H9 (cell line): ENCODE data around the gene SIK2. TPM values are rescaled to one million over a fixed set of nuclear protein-coding genes. Genes with fewer than 3 reads are reported as not detected.

Experiments used
- DNase-seq: peaks from one replicate; pipeline ENCODE4 v3.0.0-alpha.2; 2017
- H2AFZ ChIP-seq: one replicate; pipeline ENCODE4 v1.6.1; 2013; ENCODE audit warnings: mild to moderate bottlenecking, low read length, control low read depth, moderate library complexity
- H2AK5ac ChIP-seq: 2 replicates; pipeline ENCODE4 v1.6.1; 2013; ENCODE audit warnings: low read length, control low read depth, mixed read lengths; ENCODE audit not compliant: insufficient read length
- H2BK120ac ChIP-seq: one replicate; pipeline ENCODE4 v1.6.1; 2013; ENCODE audit warnings: low read depth, mild to moderate bottlenecking, low read length, control low read depth, inconsistent platforms; ENCODE audit not compliant: poor library complexity, severe bottlenecking
- H2BK12ac ChIP-seq: 2 replicates; pipeline ENCODE4 v1.6.1; 2013; ENCODE audit warnings: low read length, control low read depth, mixed read lengths, low read depth; ENCODE audit not compliant: insufficient read length
- H2BK15ac ChIP-seq: 2 replicates; pipeline ENCODE4 v1.6.1; 2013; ENCODE audit warnings: low read depth, low read length, control low read depth
- H2BK20ac ChIP-seq: one replicate; pipeline ENCODE4 v1.6.1; 2013; ENCODE audit warnings: low read depth, mild to moderate bottlenecking, low read length, control low read depth, inconsistent platforms; ENCODE audit not compliant: poor library complexity, severe bottlenecking
- H2BK5ac ChIP-seq: 2 replicates; pipeline ENCODE4 v1.6.1; 2013; ENCODE audit warnings: low read length, control low read depth, mixed read lengths; ENCODE audit not compliant: insufficient read length
- H3K14ac ChIP-seq: 2 replicates; pipeline ENCODE4 v1.6.1; 2013; ENCODE audit warnings: low read length, control low read depth; ENCODE audit not compliant: insufficient read depth
- H3K18ac ChIP-seq: 2 replicates; pipeline ENCODE4 v1.6.1; 2013; ENCODE audit warnings: low read depth, mild to moderate bottlenecking, mixed read lengths, low read length, control low read depth; ENCODE audit not compliant: insufficient read length
- H3K23ac ChIP-seq: 2 replicates; pipeline ENCODE4 v1.6.1; 2013; ENCODE audit warnings: low read length, control low read depth, mixed read lengths, low read depth; ENCODE audit not compliant: insufficient read length
- H3K23me2 ChIP-seq: 2 replicates; pipeline ENCODE4 v1.6.1; 2013; ENCODE audit warnings: low read depth, mild to moderate bottlenecking, mixed read lengths, low read length, control low read depth; ENCODE audit not compliant: insufficient read length, poor library complexity, severe bottlenecking
- H3K27ac ChIP-seq: 2 replicates; pipeline ENCODE4 v1.5.1; 2013; ENCODE audit warnings: low read length, control low read depth, mixed read lengths, low read depth; ENCODE audit not compliant: insufficient read length
- H3K27me3 ChIP-seq: 2 replicates; pipeline ENCODE4 v1.6.1; 2013; ENCODE audit warnings: low read length, control low read depth, inconsistent platforms; ENCODE audit not compliant: insufficient read depth
- H3K4ac ChIP-seq: 2 replicates; pipeline ENCODE4 v1.6.1; 2013; ENCODE audit warnings: low read depth, mild to moderate bottlenecking, control low read depth, inconsistent platforms, low read length, moderate library complexity
- H3K4me1 ChIP-seq: 2 replicates; pipeline ENCODE4 v1.6.1; 2013; ENCODE audit warnings: low read length, control low read depth, inconsistent platforms; ENCODE audit not compliant: insufficient read depth
- H3K4me2 ChIP-seq: 2 replicates; pipeline ENCODE4 v1.6.1; 2013; ENCODE audit warnings: low read length, control low read depth, mixed read lengths; ENCODE audit not compliant: insufficient read length, insufficient read depth
- H3K56ac ChIP-seq: 2 replicates; pipeline ENCODE4 v1.6.1; 2013; ENCODE audit warnings: low read depth, mild to moderate bottlenecking, mixed read lengths, low read length, control low read depth; ENCODE audit not compliant: insufficient read length
- H3K79me1 ChIP-seq: 2 replicates; pipeline ENCODE4 v1.6.1; 2013; ENCODE audit warnings: low read depth, mild to moderate bottlenecking, moderate library complexity, low read length, control low read depth, inconsistent platforms; ENCODE audit not compliant: insufficient read depth, poor library complexity, severe bottlenecking
- H3K79me2 ChIP-seq: 2 replicates; pipeline ENCODE4 v1.6.1; 2013; ENCODE audit warnings: low read length, control low read depth, inconsistent platforms; ENCODE audit not compliant: insufficient read depth
- H3K9ac ChIP-seq: 2 replicates; pipeline ENCODE4 v1.6.1; 2013; ENCODE audit warnings: low read length, control low read depth, mixed read lengths; ENCODE audit not compliant: insufficient read length; ENCODE audit errors: extremely low read depth
- H3K9me3 ChIP-seq: one replicate; pipeline ENCODE4 v1.6.1; 2013; ENCODE audit warnings: low read depth, low read length, inconsistent platforms; ENCODE audit not compliant: control insufficient read depth
- H3T11ph ChIP-seq: one replicate; pipeline ENCODE4 v1.6.1; 2013; ENCODE audit warnings: mild to moderate bottlenecking, low read length, control low read depth, inconsistent platforms
- H4K20me1 ChIP-seq: one replicate; pipeline ENCODE4 v1.6.1; 2013; ENCODE audit not compliant: control insufficient read depth, insufficient read length, insufficient read depth
- H4K5ac ChIP-seq: 2 replicates; pipeline ENCODE4 v1.6.1; 2013; ENCODE audit warnings: low read depth, mild to moderate bottlenecking, mixed read lengths, low read length, control low read depth; ENCODE audit not compliant: insufficient read length
- H4K8ac ChIP-seq: replicated peaks from 2 replicates; pipeline ENCODE4 v1.6.1; 2013; ENCODE audit warnings: low read length, control low read depth, mixed read lengths, low read depth; ENCODE audit not compliant: insufficient read length
- H4K91ac ChIP-seq: 2 replicates; pipeline ENCODE4 v1.6.1; 2013; ENCODE audit warnings: low read depth, mild to moderate bottlenecking, moderate library complexity, mixed read lengths, low read length, control low read depth; ENCODE audit not compliant: insufficient read length
- H3K27ac Mint-ChIP-seq, 3 experiments: 2 replicates in 2 of 3; 3 replicates in 1 of 3; pipeline ENCODE4 v1.8.0; 2020 to 2021; ENCODE audit warnings: mixed read lengths in 3 of 3, mild to moderate bottlenecking in 1 of 3, moderate library complexity in 1 of 3
- H3K27me3 Mint-ChIP-seq: 2 replicates; pipeline ENCODE4 v1.8.0; 2021; ENCODE audit warnings: low read depth, mild to moderate bottlenecking, moderate library complexity, mixed read lengths
- H3K36me3 Mint-ChIP-seq, 3 experiments: 2 replicates in 2 of 3; 3 replicates in 1 of 3; pipeline ENCODE4 v1.8.0; 2020 to 2021; ENCODE audit warnings: low read depth in 3 of 3, mixed read lengths in 3 of 3; ENCODE audit not compliant: insufficient read depth in 1 of 3
- H3K4me1 Mint-ChIP-seq, 2 experiments: 2 replicates each; pipeline ENCODE4 v1.8.0; 2020; ENCODE audit warnings: mixed read lengths in 2 of 2
- H3K4me3 Mint-ChIP-seq, 2 experiments: 2 replicates in 1 of 2; 3 replicates in 1 of 2; pipeline ENCODE4 v1.8.0; 2020 to 2021; ENCODE audit warnings: mild to moderate bottlenecking in 2 of 2, mixed read lengths in 2 of 2, moderate library complexity in 1 of 2
- H3K9me3 Mint-ChIP-seq, 2 experiments: 2 replicates in 1 of 2; 3 replicates in 1 of 2; pipeline ENCODE4 v1.8.0; 2020; ENCODE audit warnings: mild to moderate bottlenecking in 2 of 2, mixed read lengths in 2 of 2, moderate library complexity in 1 of 2
- CTCF ChIP-seq: fragments of 200-600 bp; sonication (generic); conservative IDR thresholded peaks from 3 replicates; pipeline ENCODE4 v1.8.0; 2021; ENCODE audit warnings: antibody characterized with exemption, mild to moderate bottlenecking
- WGBS: extraction: QIAGEN DNeasy Blood & Tissue Kit; methylation state at CpG from one replicate; pipeline ENCODE4 v1.1.7; 2013; ENCODE audit warnings: missing lambda C conversion rate, low lambda C conversion rate, mixed read lengths; ENCODE audit not compliant: insufficient read length; ENCODE audit errors: extremely low coverage; 5-methylcytosine and 5-hydroxymethylcytosine counted together
- total RNA-seq: library from RNA; stranded (reverse); gene quantifications from 2 replicates; pipeline ENCODE4 v1.2.1, GENCODE V29; 2021

The SIK2 gene
- total RNA-seq, 1 experiment from 2014 or later, result 7.5 TPM

- Mint-ChIP-seq H3K9me3 (no peaks in the 10 kb centered on the region; a peak in 1 of 5 replicates), H3K36me3 (no peaks in the 10 kb centered on the region; a peak in 1 of 7 replicates), H3K27me3 (peaks cover 24% of the 10 kb centered on the region), H3K4me3 (no peak overlapping the region), H3K27ac (no peak overlapping the region), H3K4me1 (peaks cover 20 to 24% of the 10 kb centered on the region in 2 experiments)
- no peak overlapping the region for H3K23ac ChIP-seq
- no peak overlapping the region for H2BK12ac ChIP-seq
- no peaks in the 10 kb centered on the region for H3K79me2 ChIP-seq
- no peaks in the 10 kb centered on the region for H3K9me3 ChIP-seq
- H3T11ph ChIP-seq, result no peak overlapping the region
- H4K91ac ChIP-seq, result no peak overlapping the region
- peaks cover 7% of the 10 kb centered on the region; the same call in 1 of the 2 replicates for H3K27me3 ChIP-seq
- no CpG with 5 or more reads among the region's 4 CpGs for WGBS
- no peak for TF ChIP-seq CTCF
- H3K4ac ChIP-seq, result no peak overlapping the region
- no peak overlapping the region for H2BK120ac ChIP-seq
- H3K27ac ChIP-seq, result no peak overlapping the region
- no peak overlapping the region for H3K14ac ChIP-seq
- H4K20me1 ChIP-seq, result no peaks in the 10 kb centered on the region
- H2BK20ac ChIP-seq, result no peak overlapping the region
- H3K18ac ChIP-seq, result no peak overlapping the region
- no peak overlapping the region for H4K8ac ChIP-seq
- no peak overlapping the region for H4K5ac ChIP-seq
- no peak overlapping the region for H3K56ac ChIP-seq
- no peak overlapping the region for H3K4me2 ChIP-seq
- H2BK15ac ChIP-seq, result no peak overlapping the region
- peaks cover 11% of the 10 kb centered on the region for H3K23me2 ChIP-seq
- DNase-seq, result no peak
- H3K9ac ChIP-seq, result no peak overlapping the region
- no peak overlapping the region for H2BK5ac ChIP-seq
- no peaks in the 10 kb centered on the region for H3K79me1 ChIP-seq
- H2AFZ ChIP-seq, result no peak overlapping the region
- H3K4me1 ChIP-seq, result peaks cover 3% of the 10 kb centered on the region; the same call in 1 of the 2 replicates
- H2AK5ac ChIP-seq, result no peak overlapping the region
Measured at GRCh38 chr11:111605681-111606080, 3.4 kb downstream of the SIK2 start.
